H1 (cell line): ENCODE data around the gene UGT1A10. TPM values are rescaled to one million over a fixed set of nuclear protein-coding genes. Genes with fewer than 3 reads are reported as not detected.

ENCODE experiments used
- CTBP2 ChIP-seq: IDR thresholded peaks from 2 replicates; pipeline ENCODE4 v1.7.0; 2011; ENCODE audit warnings: borderline replicate concordance, mild to moderate bottlenecking, moderate library complexity, mixed read lengths, low read length; ENCODE audit not compliant: insufficient read depth, insufficient read length
- EP300 ChIP-seq, 2 experiments: IDR thresholded peaks; 1 replicate in 1 of 2; 2 replicates in 1 of 2; pipeline ENCODE4 v1.6.1; 2011 to 2012; ENCODE audit warnings: low read depth in 2 of 2, low read length in 2 of 2, mild to moderate bottlenecking in 2 of 2, borderline replicate concordance in 1 of 2, inconsistent platforms in 1 of 2, moderate library complexity in 1 of 2
- GABPA ChIP-seq: IDR thresholded peaks from 2 replicates; pipeline ENCODE4 v1.6.1; 2011; ENCODE audit warnings: mild to moderate bottlenecking, low read length, moderate library complexity, borderline replicate concordance; ENCODE audit not compliant: insufficient read depth
- MAX ChIP-seq: IDR thresholded peaks from 2 replicates; pipeline ENCODE4 v1.6.1; 2012; ENCODE audit warnings: inconsistent platforms
- polyA plus RNA-seq, 7 experiments: library from polyadenylated mRNA; depleted of rRNA in 3 of 7; stranded (reverse) in 5 of 7; unstranded in 2 of 7; fragments of >200 nt in 5 of 7; fragments of 200-250 nt in 2 of 7; gene quantifications; 1 replicate in 5 of 7; 2 replicates in 1 of 7; 4 replicates in 1 of 7; pipeline versions ENCODE4 v1.2.1 to v1.2.3, GENCODE V29; 2011 to 2013; ENCODE audit warnings: missing spikeins in 2 of 7, mixed read lengths in 2 of 7
- total RNA-seq: library from RNA; stranded (reverse); fragmentation: NEBNext Ultra II Directional; extraction: Animal tissue kit (Norgen Biotek cat#: 25700); gene quantifications from 2 replicates; pipeline ENCODE4 v1.2.1, GENCODE V29; 2021

Gene UGT1A10
- total and polyA plus RNA-seq, 2 of the 8 experiments (the other 6 are each of a cell fraction or from before 2014, with no cell fraction given): not detected

- TF ChIP-seq MAX (no peak), GABPA (no peak), CTBP2 (no peak), EP300 (IDR thresholded peaks at IDR 0.05; ENCODE audit: borderline replicate concordance in 1 of 2, low read depth in 2 of 2, low read length in 2 of 2) (no peak)
These were observed 181.9 kb downstream of the UGT1A10 start (continued) for GRCh38 chr2:233817995-233818638.
